Neural crest cell (in vitro differentiated cells): ENCODE results near the gene SLC6A19. TPM values are rescaled to one million over a fixed set of nuclear protein-coding genes. Genes with fewer than 3 reads are reported as not detected.
"Not testable (repeated sequence)": the region's sequence is repeated elsewhere in the genome, so short reads cannot be mapped to it uniquely, and the experiment has no call there.

Experiments used
- DNase-seq: peaks from one replicate; pipeline ENCODE4 v3.0.0; 2021; ENCODE audit warnings: low read depth, mixed read lengths, low spot score
- H3K27ac Mint-ChIP-seq: one replicate; pipeline ENCODE4 v1.8.0; 2021; ENCODE audit warnings: mild to moderate bottlenecking, mixed read lengths; ENCODE audit not compliant: unreplicated experiment
- H3K27me3 Mint-ChIP-seq: 2 replicates; pipeline ENCODE4 v1.8.0; 2021; ENCODE audit warnings: low read depth, mild to moderate bottlenecking, mixed read lengths
- H3K36me3 Mint-ChIP-seq: 2 replicates; pipeline ENCODE4 v1.8.0; 2021; ENCODE audit warnings: low read depth, mild to moderate bottlenecking, mixed read lengths
- H3K4me1 Mint-ChIP-seq: 2 replicates; pipeline ENCODE4 v1.8.0; 2021; ENCODE audit warnings: mixed read lengths
- H3K4me3 Mint-ChIP-seq: one replicate; pipeline ENCODE4 v1.8.0; 2021; ENCODE audit warnings: mild to moderate bottlenecking, mixed read lengths
- H3K9me3 Mint-ChIP-seq: 2 replicates; pipeline ENCODE4 v1.8.0; 2021; ENCODE audit warnings: mixed read lengths
- CTCF ChIP-seq: fragments of 200-600 bp; sonication (generic); conservative IDR thresholded peaks from 2 replicates; pipeline ENCODE4 v1.5.0; 2021; ENCODE audit warnings: antibody characterized with exemption, mild to moderate bottlenecking
- total RNA-seq: library from RNA; stranded (reverse); gene quantifications from 2 replicates; pipeline ENCODE4 v1.2.1, GENCODE V29; 2021

Gene SLC6A19
- total RNA-seq, 1 donor from 2014 or later, result not detected

- Mint-ChIP-seq H3K9me3 (no peaks in the 10 kb centered on the region), H3K36me3 (no peaks in the 10 kb centered on the region), H3K4me1 (peaks cover 11% of the 10 kb centered on the region), H3K4me3 (no peak overlapping the region), H3K27me3 (peaks cover 61% of the 10 kb centered on the region), H3K27ac (no peak overlapping the region)
- no peak for TF ChIP-seq CTCF
- no peak for DNase-seq
Measured at GRCh38 chr5:1155191-1156032, 46.0 kb upstream of the SLC6A19 start.

DNA sequence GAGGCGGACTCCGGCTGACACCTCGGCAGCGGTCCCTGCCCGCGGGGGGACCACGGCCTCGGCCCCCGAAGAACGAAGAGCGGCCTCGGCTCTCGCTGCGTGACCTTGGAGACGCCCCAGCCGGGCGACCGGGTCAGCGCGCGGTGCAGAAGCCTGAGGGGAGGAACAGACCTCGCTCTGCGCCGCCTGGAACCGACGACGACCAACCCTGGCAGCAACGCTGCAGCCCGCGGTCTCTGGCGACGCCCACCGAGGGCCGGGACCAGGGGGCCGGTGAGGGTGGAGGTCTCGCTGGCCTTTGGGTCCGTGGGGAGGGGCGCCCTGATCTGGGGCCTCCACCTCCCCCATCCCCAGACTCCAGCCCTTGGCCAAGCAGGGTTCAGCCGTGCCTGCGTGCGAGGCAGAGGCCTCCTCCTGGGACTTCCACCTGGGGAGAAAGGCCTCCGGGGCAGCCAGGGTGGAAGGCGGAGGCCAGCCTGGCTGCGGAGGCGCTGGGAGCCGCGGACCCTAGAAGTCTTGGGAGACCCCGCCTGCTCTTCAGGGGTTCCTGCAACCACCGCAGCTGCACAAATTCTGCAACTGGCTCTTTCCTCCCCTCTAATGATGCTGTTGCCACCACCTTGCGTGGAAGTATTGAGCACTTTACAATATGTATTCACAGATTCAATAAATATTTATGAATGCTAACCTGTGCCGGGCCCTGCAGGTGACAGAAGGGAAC, 45.2 kb upstream of the SLC6A19 start:
- H3K4me3 Mint-ChIP-seq, result no peak overlapping the region
- DNase-seq, result peak; percentile 25
- no peak overlapping the region for H3K27ac Mint-ChIP-seq
- no peaks in the 10 kb centered on the region for H3K36me3 Mint-ChIP-seq
- peaks cover 61% of the 10 kb centered on the region for H3K27me3 Mint-ChIP-seq
- TF ChIP-seq CTCF, result no peak
- peaks cover 10% of the 10 kb centered on the region for H3K4me1 Mint-ChIP-seq
- H3K9me3 Mint-ChIP-seq, result no peaks in the 10 kb centered on the region

- Mint-ChIP-seq H3K4me1 (peaks cover 10% of the 10 kb centered on the region), H3K4me3 (no peak overlapping the region), H3K27me3 (peaks cover 61% of the 10 kb centered on the region), H3K36me3 (no peaks in the 10 kb centered on the region), H3K9me3 (no peaks in the 10 kb centered on the region), H3K27ac (no peak overlapping the region)
- TF ChIP-seq CTCF, result no peak
- no peak for DNase-seq
Measured at GRCh38 chr5:1156754-1157460, 44.5 kb upstream of the SLC6A19 start.

DNA sequence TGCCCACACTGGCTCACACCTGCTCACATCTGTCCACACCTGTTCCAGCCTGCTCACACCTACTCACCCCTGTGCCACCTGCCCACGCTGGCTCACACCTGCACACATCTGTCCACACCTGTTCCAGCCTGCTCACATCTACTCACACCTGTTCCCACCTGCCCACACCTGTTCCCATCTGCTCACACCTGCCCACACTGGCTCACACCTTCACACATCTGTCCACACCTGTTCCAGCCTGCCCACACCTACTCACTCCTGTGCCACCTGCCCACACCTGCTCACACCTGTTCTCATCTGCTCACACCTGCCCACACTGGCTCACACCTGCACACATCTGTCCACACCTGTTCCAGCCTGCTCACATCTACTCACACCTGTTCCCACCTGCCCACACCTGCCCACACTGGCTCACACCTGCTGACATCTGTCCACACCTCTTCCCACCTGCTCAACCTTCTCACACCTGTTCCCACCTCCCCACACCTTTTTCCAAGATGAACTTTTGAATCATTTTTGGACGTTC, 43.9 kb upstream of the SLC6A19 start:
- not testable (repeated sequence) for H3K27ac Mint-ChIP-seq, H3K9me3 Mint-ChIP-seq, H3K4me3 Mint-ChIP-seq, H3K36me3 Mint-ChIP-seq, DNase-seq, H3K4me1 Mint-ChIP-seq
- H3K27me3 Mint-ChIP-seq, result peaks cover 57% of the 10 kb centered on the region

GRCh38 chr5:1158647-1159340, 42.6 kb upstream of the SLC6A19 start:
- Mint-ChIP-seq H3K4me3 (no peak overlapping the region), H3K36me3 (no peaks in the 10 kb centered on the region), H3K27me3 (peaks cover 50% of the 10 kb centered on the region), H3K27ac (no peak overlapping the region), H3K4me1 (peaks cover 7% of the 10 kb centered on the region), H3K9me3 (no peaks in the 10 kb centered on the region)
- TF ChIP-seq CTCF, result no peak
- DNase-seq, result no peak
